ENCODE results near the gene SIRT6.
"Not testable (repeated sequence)": the region's sequence is repeated elsewhere in the genome, so short reads cannot be mapped to it uniquely, and the experiment has no call there.

GRCh38 chr19:4231521-4231920 is 49.2 kb upstream of the SIRT6 start:
- TF ChIP-seq, protein P1, sequence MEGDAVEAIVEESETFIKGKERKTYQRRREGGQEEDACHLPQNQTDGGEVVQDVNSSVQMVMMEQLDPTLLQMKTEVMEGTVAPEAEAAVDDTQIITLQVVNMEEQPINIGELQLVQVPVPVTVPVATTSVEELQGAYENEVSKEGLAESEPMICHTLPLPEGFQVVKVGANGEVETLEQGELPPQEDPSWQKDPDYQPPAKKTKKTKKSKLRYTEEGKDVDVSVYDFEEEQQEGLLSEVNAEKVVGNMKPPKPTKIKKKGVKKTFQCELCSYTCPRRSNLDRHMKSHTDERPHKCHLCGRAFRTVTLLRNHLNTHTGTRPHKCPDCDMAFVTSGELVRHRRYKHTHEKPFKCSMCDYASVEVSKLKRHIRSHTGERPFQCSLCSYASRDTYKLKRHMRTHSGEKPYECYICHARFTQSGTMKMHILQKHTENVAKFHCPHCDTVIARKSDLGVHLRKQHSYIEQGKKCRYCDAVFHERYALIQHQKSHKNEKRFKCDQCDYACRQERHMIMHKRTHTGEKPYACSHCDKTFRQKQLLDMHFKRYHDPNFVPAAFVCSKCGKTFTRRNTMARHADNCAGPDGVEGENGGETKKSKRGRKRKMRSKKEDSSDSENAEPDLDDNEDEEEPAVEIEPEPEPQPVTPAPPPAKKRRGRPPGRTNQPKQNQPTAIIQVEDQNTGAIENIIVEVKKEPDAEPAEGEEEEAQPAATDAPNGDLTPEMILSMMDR (IDR thresholded peaks at IDR 0.05) = not testable (repeated sequence)
- TF ChIP-seq EP300 (IDR thresholded peaks at IDR 0.05; ENCODE audit: low read depth); POLR2A (IDR thresholded peaks at IDR 0.05): not testable (repeated sequence)

Data from transverse colon (tissue), 3 donors.